ENCODE results near the gene CRX.
"Not testable (repeated sequence)": the region's sequence is repeated elsewhere in the genome, so short reads cannot be mapped to it uniquely, and the experiment has no call there.

CRX gene

GRCh38 chr19:47821460-47822020 lies at the start of gene CRX:
Gene CRX, plus strand, starts transcription at chr19:47821937. Its CDS starts 12,507 bp downstream, at chr19:47834444.
- DNase-seq (ENCODE audit: extremely low spot score): no peak
- POLR2A ChIA-PET: no interaction called here
- no peak for TF ChIP-seq CTCF (IDR thresholded peaks at IDR 0.05; ENCODE audit: control extremely low read depth, extremely low read depth, low read depth, missing control alignments)
- CTCF ChIA-PET: no interaction called here

DNA sequence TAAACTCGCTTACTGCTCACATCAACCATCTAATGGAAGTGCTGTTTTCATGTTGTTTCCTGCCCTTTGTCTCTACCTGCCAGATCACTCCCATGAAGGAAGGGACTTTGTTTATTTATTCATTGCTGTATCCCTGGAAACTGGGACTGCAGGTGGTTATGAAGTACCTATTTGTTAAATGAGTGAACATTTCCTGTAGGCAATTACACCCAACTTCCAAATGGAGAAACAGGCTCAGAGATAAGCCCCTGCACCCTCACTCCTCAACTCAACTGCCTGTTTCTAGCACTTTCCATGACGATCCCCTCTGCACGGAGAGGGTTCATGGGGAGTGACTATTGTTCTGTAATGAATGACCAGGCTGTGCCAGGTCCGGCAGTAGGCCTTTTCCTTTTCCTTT lies 45.2 kb upstream of the CRX start:
- POLR2A ChIA-PET: interaction anchor here (0.7 kb wide), 1 partner anchor 1038 kb away, joined by 4 read pairs; no protein-coding TSS in a partner anchor
- CTCF ChIA-PET: interaction anchor here (1.5 to 3.5 kb wide), 4 partner anchors 9 to 61 kb away, joined by 3 to 14 read pairs (median 4); no protein-coding TSS in a partner anchor
- no peak for DNase-seq (ENCODE audit: extremely low spot score)
- TF ChIP-seq CTCF (IDR thresholded peaks at IDR 0.05; ENCODE audit: control extremely low read depth, extremely low read depth, low read depth, missing control alignments): no peak

DNA sequence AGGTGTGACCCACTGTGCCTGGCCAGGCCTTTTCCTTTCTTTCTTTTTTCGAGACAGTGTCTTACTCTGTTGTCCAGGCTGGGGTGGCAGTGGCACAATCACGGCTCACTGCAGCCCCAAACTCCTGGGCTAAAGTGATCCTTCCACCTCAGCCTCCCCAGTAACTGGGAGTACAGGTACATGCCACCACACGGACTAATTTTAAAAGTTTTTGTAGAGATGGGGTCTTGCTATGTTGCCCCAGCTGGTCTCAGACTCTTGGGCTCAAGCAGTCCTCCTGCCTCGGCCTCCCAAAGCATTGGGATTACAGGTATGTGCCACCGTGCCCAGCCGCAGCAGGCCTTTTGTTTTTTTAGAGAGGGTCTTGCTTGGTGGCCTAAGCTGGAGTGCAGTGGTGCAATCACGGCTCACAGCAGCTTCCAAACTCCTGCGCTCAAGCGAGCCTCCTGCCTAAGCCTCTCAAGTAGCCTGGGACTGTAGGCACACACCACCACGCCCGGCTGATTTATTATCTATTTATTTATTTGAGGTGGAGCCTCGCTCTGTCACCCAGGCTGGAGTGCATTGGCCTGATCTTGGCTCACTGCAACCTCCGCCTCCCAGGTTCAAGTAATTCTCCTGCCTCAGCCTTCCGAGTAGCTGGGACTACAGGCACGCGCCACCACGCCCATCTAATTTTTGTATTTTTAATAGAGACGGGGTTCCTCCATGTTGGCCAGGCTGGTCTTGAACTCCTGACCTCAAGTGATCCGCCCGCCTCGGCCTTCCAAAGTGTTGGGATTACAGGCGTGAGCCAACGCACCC lies 44.3 kb upstream of the CRX start:
- CTCF ChIA-PET: interaction anchor here (0.6 to 3.5 kb wide), 4 partner anchors 9 to 62 kb away, joined by 3 to 14 read pairs (median 3); no protein-coding TSS in a partner anchor
- POLR2A ChIA-PET: interaction anchor here (0.7 kb wide), 1 partner anchor 1039 kb away, joined by 4 read pairs; no protein-coding TSS in a partner anchor

GRCh38 chr19:47778049-47778953 lies 43.4 kb upstream of the CRX start, which contains the start of gene SELENOW:
Gene SELENOW, plus strand, starts transcription at chr19:47778703. Its CDS starts 83 bp downstream, at chr19:47778786.
- no peak for TF ChIP-seq CTCF (IDR thresholded peaks at IDR 0.05; ENCODE audit: control extremely low read depth, extremely low read depth, low read depth, missing control alignments)
- CTCF ChIA-PET: interaction anchor here (1.5 to 3.5 kb wide), 2 partner anchors 9 to 13 kb away, joined by 3 to 14 read pairs; no protein-coding TSS in a partner anchor
- POLR2A ChIA-PET: no interaction called here
- DNase-seq (ENCODE audit: extremely low spot score): peak; percentile 96

More for the DNA sequence above, 44.3 kb upstream of the CRX start:
- not testable (repeated sequence) for DNase-seq (ENCODE audit: extremely low spot score)

DNA sequence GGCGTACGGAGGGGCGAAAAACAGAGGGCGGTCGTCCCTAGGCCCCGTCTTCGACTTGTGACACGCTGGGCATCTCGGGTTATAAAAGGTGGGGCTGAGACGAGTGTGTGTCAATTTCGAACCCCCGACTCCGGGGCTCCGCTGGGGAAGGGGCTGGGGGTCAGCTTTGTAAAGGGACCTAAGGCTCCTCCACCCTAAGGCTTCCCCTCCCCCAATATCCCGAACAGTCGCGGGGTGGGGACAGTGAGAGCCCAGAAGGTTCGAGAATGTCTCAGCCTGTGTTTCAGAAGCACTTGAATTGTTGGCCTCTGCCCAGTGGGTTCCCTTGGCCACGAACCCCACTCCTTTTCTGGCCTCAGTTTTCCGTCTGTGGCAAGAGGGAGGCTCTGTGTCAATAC lies 42.8 kb upstream of the CRX start:
- TF ChIP-seq CTCF (IDR thresholded peaks at IDR 0.05; ENCODE audit: control extremely low read depth, extremely low read depth, low read depth, missing control alignments): no peak
- ChIA-PET CTCF (no interaction called here), POLR2A (no interaction called here)
- DNase-seq (ENCODE audit: extremely low spot score): no peak

- POLR2A ChIA-PET: no interaction called here
- CTCF ChIA-PET: interaction anchor here (1.2 kb wide), 1 partner anchor 10 kb away, joined by 6 read pairs; no protein-coding TSS in a partner anchor
- no peak for DNase-seq (ENCODE audit: extremely low spot score)
- TF ChIP-seq CTCF (IDR thresholded peaks at IDR 0.05; ENCODE audit: control extremely low read depth, extremely low read depth, low read depth, missing control alignments): no peak
These were observed 42.1 kb upstream of the CRX start for GRCh38 chr19:47779524-47780214.
